Gastrocnemius medialis (tissue), 4 donors: Measurements from ENCODE around the gene TANC1.

Experiments used
- CTCF ChIP-seq, 5 experiments: fragments of 450-650 bp in 3 of 5; fragments of 200-600 bp in 2 of 5; sonication (generic) in 2 of 5; IDR thresholded peaks in 4 of 5; conservative IDR thresholded peaks in 1 of 5; 1 replicate in 4 of 5; 2 replicates in 1 of 5; pipeline ENCODE4 v1.5.1; 2016 to 2019; ENCODE audit warnings: antibody characterized with exemption in 5 of 5, mild to moderate bottlenecking in 3 of 5, moderate library complexity in 3 of 5
- POLR2A ChIP-seq, 2 donors: fragments of 450-650 bp; IDR thresholded peaks; one replicate each; pipeline ENCODE4 v1.6.1; 2017; ENCODE audit warnings: antibody characterized with exemption in 2 of 2, mild to moderate bottlenecking in 2 of 2, moderate library complexity in 2 of 2

DNA sequence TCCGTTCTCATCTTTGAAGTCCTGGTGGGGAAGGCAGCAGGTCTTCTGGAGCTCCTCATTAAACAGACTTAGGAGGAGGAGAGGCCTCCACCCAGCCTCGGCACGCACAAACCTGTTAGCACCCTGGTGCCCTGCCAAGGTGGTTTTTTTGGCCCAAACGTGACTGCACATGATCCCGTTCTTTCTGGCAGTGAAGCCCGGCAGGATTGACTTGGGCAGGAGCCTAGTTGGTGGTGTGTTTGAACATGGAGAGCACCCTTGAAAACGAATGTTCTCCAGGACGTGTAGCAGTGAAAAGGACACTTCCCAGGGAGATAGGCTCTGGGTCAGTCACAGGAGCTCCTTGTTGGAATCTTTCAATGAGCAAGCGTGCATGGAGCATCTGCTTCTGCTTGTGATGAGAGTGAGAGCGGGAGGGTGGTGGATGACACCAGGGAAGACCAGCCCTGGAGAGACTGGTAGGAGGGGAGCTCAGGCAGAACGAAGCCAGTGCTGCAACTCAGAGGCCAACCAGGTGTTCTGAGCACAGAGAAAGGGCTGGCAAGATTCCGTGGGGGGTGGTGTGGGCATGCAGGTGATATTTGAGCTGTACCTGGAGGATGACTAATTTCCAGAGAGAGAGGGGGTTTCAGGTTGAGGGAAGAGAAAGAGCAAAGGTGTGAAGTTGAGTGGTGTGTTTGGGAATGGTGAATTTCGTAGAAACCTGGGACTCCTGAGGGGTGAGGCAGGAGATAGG is 73.8 kb downstream of the TANC1 start:
- TF ChIP-seq CTCF (IDR thresholded peaks at IDR 0.05 in 4 of 5, conservative IDR thresholded peaks at IDR 0.05 in 1 of 5) (no peak), POLR2A (IDR thresholded peaks at IDR 0.05) (no peak)
